ENCODE measurements around the gene NAV3.

DNA sequence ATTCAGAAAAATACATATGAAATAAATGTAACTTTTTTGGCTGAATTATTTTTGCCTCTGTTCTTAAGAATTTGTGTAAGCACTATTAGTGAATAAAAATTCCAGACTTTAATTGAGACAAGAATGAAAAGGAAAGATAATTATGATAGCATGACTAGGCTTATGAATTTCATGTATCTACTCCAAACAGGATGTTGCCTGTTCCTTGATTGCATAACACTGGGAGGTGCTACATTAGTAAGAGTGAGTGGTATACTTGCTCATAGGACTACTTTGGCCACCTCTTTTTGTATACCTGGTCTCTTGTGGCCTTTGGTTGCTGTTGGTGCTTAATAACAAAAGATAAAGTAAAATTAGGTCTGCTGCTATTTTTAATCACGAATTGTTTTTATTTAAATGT is 112.8 kb downstream of the NAV3 start:
- TF ChIP-seq ELF4 (IDR thresholded peaks at IDR 0.05) (no peak), BHLHE40 (IDR thresholded peaks at IDR 0.05; ENCODE audit: borderline replicate concordance) (no peak), L3MBTL2 (conservative IDR thresholded peaks at IDR 0.05) (no peak), SP1 (IDR thresholded peaks at IDR 0.05) (no peak), CTBP1 (IDR thresholded peaks at IDR 0.05; ENCODE audit: borderline replicate concordance) (no peak), FOXA1 (IDR thresholded peaks at IDR 0.05) (no peak), ZNF384 (IDR thresholded peaks at IDR 0.05) (no peak)
- TF ChIP-seq, protein P1, sequence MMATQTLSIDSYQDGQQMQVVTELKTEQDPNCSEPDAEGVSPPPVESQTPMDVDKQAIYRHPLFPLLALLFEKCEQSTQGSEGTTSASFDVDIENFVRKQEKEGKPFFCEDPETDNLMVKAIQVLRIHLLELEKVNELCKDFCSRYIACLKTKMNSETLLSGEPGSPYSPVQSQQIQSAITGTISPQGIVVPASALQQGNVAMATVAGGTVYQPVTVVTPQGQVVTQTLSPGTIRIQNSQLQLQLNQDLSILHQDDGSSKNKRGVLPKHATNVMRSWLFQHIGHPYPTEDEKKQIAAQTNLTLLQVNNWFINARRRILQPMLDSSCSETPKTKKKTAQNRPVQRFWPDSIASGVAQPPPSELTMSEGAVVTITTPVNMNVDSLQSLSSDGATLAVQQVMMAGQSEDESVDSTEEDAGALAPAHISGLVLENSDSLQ (IDR thresholded peaks at IDR 0.05) = no peak

Data from HEK293T (cell line).